ENCODE data around the gene ZNF285. TPM values are rescaled to one million over a fixed set of nuclear protein-coding genes. Genes with fewer than 3 reads are reported as not detected.
"Not testable (repeated sequence)": the region's sequence is repeated elsewhere in the genome, so short reads cannot be mapped to it uniquely, and the experiment has no call there.

ZNF285 gene
- total and polyA plus RNA-seq, 2 of the 8 experiments (the other 6 are each of a cell fraction or from before 2014, with no cell fraction given): 0.83 to 2.5 TPM

- H3K23ac ChIP-seq (ENCODE audit: insufficient read length); H4K8ac ChIP-seq (ENCODE audit: extremely low read depth, insufficient read depth, low read length); H2BK5ac ChIP-seq (ENCODE audit: low read depth, low read length); H2BK12ac ChIP-seq (ENCODE audit: low read depth, low read length); H3K23me2 ChIP-seq (ENCODE audit: low read depth, low read length); H3K14ac ChIP-seq (ENCODE audit: insufficient read length); H3K56ac ChIP-seq (replicated peaks; ENCODE audit: insufficient read length, low read depth, low read length); H3K36me3 ChIP-seq (ENCODE audit: control insufficient read depth in 2 of 4, insufficient read depth in 4 of 4, low read length in 3 of 4); H3K4me1 ChIP-seq (replicated peaks in 1 of 4; ENCODE audit: control insufficient read depth in 3 of 4, insufficient read depth in 4 of 4, low read length in 3 of 4); H2AK5ac ChIP-seq (ENCODE audit: low read depth, low read length); POLR2A ChIA-PET (ENCODE audit: partially characterized antibody); H2AFZ ChIP-seq (ENCODE audit: low read length); H2BK15ac ChIP-seq (ENCODE audit: low read length); H4K5ac ChIP-seq (ENCODE audit: insufficient read length, low read depth, low read length); H3K4ac ChIP-seq (replicated peaks; ENCODE audit: insufficient read length, low read depth, low read length); FAIRE-seq; H4K91ac ChIP-seq (replicated peaks; ENCODE audit: insufficient read length, low read length); H4K20me1 ChIP-seq (replicated peaks in 1 of 2; ENCODE audit: control insufficient read depth in 1 of 2, insufficient read depth in 2 of 2, low read length in 2 of 2); H3K79me1 ChIP-seq (ENCODE audit: low read depth, low read length); H3K27me3 ChIP-seq (replicated peaks in 1 of 4; ENCODE audit: control insufficient read depth in 3 of 4, extremely low read depth in 1 of 4, insufficient read depth in 3 of 4, low read length in 3 of 4); H2BK120ac ChIP-seq (replicated peaks; ENCODE audit: low read depth, low read length); H3K18ac ChIP-seq (ENCODE audit: extremely low read depth, low read length); H3K9ac ChIP-seq (replicated peaks in 1 of 4; ENCODE audit: extremely low read depth in 1 of 4, low read depth in 3 of 4, low read length in 3 of 4); H3K4me3 ChIP-seq (ENCODE audit: extremely low read depth in 1 of 4, insufficient read depth in 2 of 4, low read depth in 3 of 4, low read length in 4 of 4); H3K79me2 ChIP-seq (ENCODE audit: control insufficient read depth in 1 of 2, insufficient read depth in 2 of 2, low read length in 2 of 2); DNase-seq (ENCODE audit: low read depth in 1 of 2, low spot score in 2 of 2); H3K27ac ChIP-seq (ENCODE audit: low read depth, low read length); H3K4me2 ChIP-seq (ENCODE audit: insufficient read depth in 1 of 2, low read depth in 2 of 2, low read length in 2 of 2); H2BK20ac ChIP-seq (ENCODE audit: low read length): not testable (repeated sequence)
- H3K9me3 ChIP-seq (ENCODE audit: insufficient read depth in 2 of 2, low read depth in 1 of 2, low read length in 1 of 2): peaks cover 30 to 55% of the 10 kb centered on the region in 2 experiments; a peak in 3 of 4 replicates
- 95% methylated on average over 6 of the region's 15 CpGs; no CpG with 5 or more reads in 1 of the 2 experiments for WGBS, 2 experiments (ENCODE audit: extremely low coverage in 1 of 2, insufficient coverage in 1 of 2, insufficient read length in 1 of 2, insufficient replicate concordance in 2 of 2, low coverage in 1 of 2, low lambda C conversion rate in 2 of 2, missing lambda C conversion rate in 1 of 2)
- CTCF ChIA-PET (ENCODE audit: partially characterized antibody): interaction anchor here (0.9 kb wide), 1 partner anchor 84 kb away, joined by 3 read pairs; the partner anchor contains the start of gene ZNF180
These were observed 14.1 kb upstream of the ZNF285 start for GRCh38 chr19:44415553-44415952.

- H3K27ac ChIP-seq (ENCODE audit: low read depth, low read length); H3K23ac ChIP-seq (ENCODE audit: insufficient read length); H3K18ac ChIP-seq (ENCODE audit: extremely low read depth, low read length); H3K4me1 ChIP-seq (replicated peaks in 1 of 4; ENCODE audit: control insufficient read depth in 3 of 4, insufficient read depth in 4 of 4, low read length in 3 of 4); H2BK15ac ChIP-seq (ENCODE audit: low read length); H3K36me3 ChIP-seq (ENCODE audit: control insufficient read depth in 2 of 4, insufficient read depth in 4 of 4, low read length in 3 of 4); H2AFZ ChIP-seq (ENCODE audit: low read length); H4K20me1 ChIP-seq (replicated peaks in 1 of 2; ENCODE audit: control insufficient read depth in 1 of 2, insufficient read depth in 2 of 2, low read length in 2 of 2); FAIRE-seq; POLR2A ChIA-PET (ENCODE audit: partially characterized antibody); H3K14ac ChIP-seq (ENCODE audit: insufficient read length); H4K91ac ChIP-seq (replicated peaks; ENCODE audit: insufficient read length, low read length); H3K9ac ChIP-seq (replicated peaks in 1 of 4; ENCODE audit: extremely low read depth in 1 of 4, low read depth in 3 of 4, low read length in 3 of 4); H2BK12ac ChIP-seq (ENCODE audit: low read depth, low read length); CTCF ChIA-PET (ENCODE audit: partially characterized antibody); H3K79me2 ChIP-seq (ENCODE audit: control insufficient read depth in 1 of 2, insufficient read depth in 2 of 2, low read length in 2 of 2); H3K4me2 ChIP-seq (ENCODE audit: insufficient read depth in 1 of 2, low read depth in 2 of 2, low read length in 2 of 2); H2BK20ac ChIP-seq (ENCODE audit: low read length); H2BK120ac ChIP-seq (replicated peaks; ENCODE audit: low read depth, low read length); H3K4me3 ChIP-seq (ENCODE audit: extremely low read depth in 1 of 4, insufficient read depth in 2 of 4, low read depth in 3 of 4, low read length in 4 of 4); H2AK5ac ChIP-seq (ENCODE audit: low read depth, low read length); H4K8ac ChIP-seq (ENCODE audit: extremely low read depth, insufficient read depth, low read length); H3K4ac ChIP-seq (replicated peaks; ENCODE audit: insufficient read length, low read depth, low read length); H2BK5ac ChIP-seq (ENCODE audit: low read depth, low read length); H3K23me2 ChIP-seq (ENCODE audit: low read depth, low read length); DNase-seq (ENCODE audit: low read depth in 1 of 2, low spot score in 2 of 2); H3K79me1 ChIP-seq (ENCODE audit: low read depth, low read length); H3K56ac ChIP-seq (replicated peaks; ENCODE audit: insufficient read length, low read depth, low read length); H4K5ac ChIP-seq (ENCODE audit: insufficient read length, low read depth, low read length); H3K27me3 ChIP-seq (replicated peaks in 1 of 4; ENCODE audit: control insufficient read depth in 3 of 4, extremely low read depth in 1 of 4, insufficient read depth in 3 of 4, low read length in 3 of 4): not testable (repeated sequence)
- WGBS, 2 experiments (ENCODE audit: extremely low coverage in 1 of 2, insufficient coverage in 1 of 2, insufficient read length in 1 of 2, insufficient replicate concordance in 2 of 2, low coverage in 1 of 2, low lambda C conversion rate in 2 of 2, missing lambda C conversion rate in 1 of 2): 90% methylated on average over 4 of the region's 4 CpGs; no CpG with 5 or more reads in 1 of the 2 experiments
- H3K9me3 ChIP-seq (ENCODE audit: insufficient read depth in 2 of 2, low read depth in 1 of 2, low read length in 1 of 2): peaks cover 9 to 17% of the 10 kb centered on the region in 2 experiments; a peak in 3 of 4 replicates
These were observed 12.1 kb downstream of the ZNF285 start for GRCh38 chr19:44389268-44389667.
